Measurements from ENCODE around the gene GARNL3. TPM values are rescaled to one million over a fixed set of nuclear protein-coding genes. Genes with fewer than 3 reads are reported as not detected.

The GARNL3 gene
- total RNA-seq, 2 experiments from 2014 or later: 0.63 to 1.8 TPM

GRCh38 chr9:127336086-127336485 lies 71.5 kb downstream of the GARNL3 start:
- Histone ChIP-seq H3K36me3 (ENCODE audit: insufficient read depth, low read length) (no peaks in the 10 kb centered on the region), H3K9me3 (ENCODE audit: control insufficient read depth in 1 of 2, insufficient read depth in 1 of 2, low read length in 2 of 2) (no peaks in the 10 kb centered on the region), H3K27me3 (ENCODE audit: control insufficient read depth in 1 of 2, insufficient read depth in 2 of 2, low read length in 2 of 2) (no peaks in the 10 kb centered on the region), H3K4me3 (ENCODE audit: low read length) (no peak overlapping the region), H3K27ac (ENCODE audit: low read depth in 1 of 2, low read length in 2 of 2) (no peak overlapping the region), H3K4me1 (ENCODE audit: insufficient read depth, low read length) (no peaks in the 10 kb centered on the region)
- no peak for DNase-seq
- no peak overlapping the region for H3K27ac Mint-ChIP-seq
- H3K27me3 Mint-ChIP-seq: peaks cover 37% of the 10 kb centered on the region
- no peaks in the 10 kb centered on the region for H3K36me3 Mint-ChIP-seq (ENCODE audit: low read depth)
- POLR2A ChIA-PET: no interaction called here
- ATAC-seq (ENCODE audit: poor library complexity): no peak
- no peaks in the 10 kb centered on the region for H3K9me3 Mint-ChIP-seq
- no peaks in the 10 kb centered on the region for H3K4me1 Mint-ChIP-seq (ENCODE audit: low read depth)
- CTCF ChIA-PET: no interaction called here
- no peak for TF ChIP-seq CTCF (IDR thresholded peaks at IDR 0.05)
- intact Hi-C loops (cut with DNase I, micrococcal nuclease): no loop called here
- no peak overlapping the region for H3K4me3 Mint-ChIP-seq

GRCh38 chr9:127336506-127337352 lies 72.2 kb downstream of the GARNL3 start:
- CTCF ChIA-PET: no interaction called here
- Mint-ChIP-seq H3K9me3 (no peaks in the 10 kb centered on the region), H3K27ac (no peak overlapping the region), H3K36me3 (ENCODE audit: low read depth) (no peaks in the 10 kb centered on the region), H3K27me3 (peaks cover 39% of the 10 kb centered on the region), H3K4me1 (ENCODE audit: low read depth) (no peaks in the 10 kb centered on the region), H3K4me3 (no peak overlapping the region)
- ATAC-seq (ENCODE audit: poor library complexity) (no peak), DNase-seq (no peak)
- POLR2A ChIA-PET: no interaction called here
- no peak for TF ChIP-seq CTCF (IDR thresholded peaks at IDR 0.05)
- Histone ChIP-seq H3K27ac (ENCODE audit: low read depth in 1 of 2, low read length in 2 of 2) (no peak overlapping the region), H3K4me3 (ENCODE audit: low read length) (no peak overlapping the region), H3K36me3 (ENCODE audit: insufficient read depth, low read length) (no peaks in the 10 kb centered on the region), H3K27me3 (ENCODE audit: control insufficient read depth in 1 of 2, insufficient read depth in 2 of 2, low read length in 2 of 2) (no peaks in the 10 kb centered on the region), H3K9me3 (ENCODE audit: control insufficient read depth in 1 of 2, insufficient read depth in 1 of 2, low read length in 2 of 2) (no peaks in the 10 kb centered on the region), H3K4me1 (ENCODE audit: insufficient read depth, low read length) (no peaks in the 10 kb centered on the region)
- intact Hi-C loops (cut with DNase I, micrococcal nuclease): no loop called here

GRCh38 chr9:127340721-127341120 lies 76.1 kb downstream of the GARNL3 start:
- intact Hi-C loops (cut with DNase I, micrococcal nuclease): no loop called here
- no peak overlapping the region for H3K27ac Mint-ChIP-seq
- H3K4me3 ChIP-seq (ENCODE audit: low read length): no peak overlapping the region
- TF ChIP-seq CTCF (IDR thresholded peaks at IDR 0.05): no peak
- no peaks in the 10 kb centered on the region for H3K4me1 ChIP-seq (ENCODE audit: insufficient read depth, low read length)
- CTCF ChIA-PET: no interaction called here
- no peaks in the 10 kb centered on the region for H3K36me3 Mint-ChIP-seq (ENCODE audit: low read depth)
- H3K27me3 Mint-ChIP-seq: peaks cover 39% of the 10 kb centered on the region
- no peak overlapping the region for H3K27ac ChIP-seq (ENCODE audit: low read depth in 1 of 2, low read length in 2 of 2)
- H3K9me3 Mint-ChIP-seq: no peaks in the 10 kb centered on the region
- DNase-seq: no peak
- H3K27me3 ChIP-seq (ENCODE audit: control insufficient read depth in 1 of 2, insufficient read depth in 2 of 2, low read length in 2 of 2): peaks cover 0 to 2% of the 10 kb centered on the region in 2 experiments
- H3K9me3 ChIP-seq (ENCODE audit: control insufficient read depth in 1 of 2, insufficient read depth in 1 of 2, low read length in 2 of 2): no peaks in the 10 kb centered on the region
- POLR2A ChIA-PET: no interaction called here
- ATAC-seq (ENCODE audit: poor library complexity): no peak
- H3K4me3 Mint-ChIP-seq: no peak overlapping the region
- no peaks in the 10 kb centered on the region for H3K36me3 ChIP-seq (ENCODE audit: insufficient read depth, low read length)
- H3K4me1 Mint-ChIP-seq (ENCODE audit: low read depth): no peaks in the 10 kb centered on the region

All from CD4-positive, alpha-beta T cell (primary cell).